NCI-H2227 (cell line): ENCODE measurements around the gene CALHM4.
"Not testable (repeated sequence)": the region's sequence is repeated elsewhere in the genome, so short reads cannot be mapped to it uniquely, and the experiment has no call there.

Experiments used
- DNase-seq: peaks from one replicate; lab custom pipeline; 2025; ENCODE audit not compliant: unreplicated experiment; lab: John Stamatoyannopoulos, UW

The CALHM4 gene

GRCh38 chr6:116572162-116572561, 18.6 kb downstream of the CALHM4 start:
- no peak for DNase-seq

- no peak for DNase-seq
Observed at GRCh38 chr6:116575227-116575626, 21.7 kb downstream of the CALHM4 start.

DNA sequence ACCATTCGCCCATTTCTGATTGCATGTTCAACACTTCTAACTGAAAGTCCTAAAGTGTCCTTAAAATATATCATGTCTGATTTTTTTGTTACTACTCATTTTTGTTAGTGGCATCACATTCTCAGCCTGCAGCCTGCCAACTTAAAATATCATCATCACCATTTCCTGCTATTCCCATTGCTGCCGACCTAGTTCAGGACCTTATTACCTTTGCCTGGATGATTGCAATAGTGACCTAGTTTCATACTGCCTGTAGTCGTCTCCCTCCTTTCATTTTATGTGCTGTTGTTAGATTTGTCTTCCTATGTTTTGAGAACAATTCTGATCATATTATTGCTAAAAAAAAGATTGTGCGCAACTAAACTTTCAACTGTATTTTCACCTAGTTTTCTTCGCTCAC, 23.9 kb downstream of the CALHM4 start:
- no peak for DNase-seq

GRCh38 chr6:116578335-116578734, 24.8 kb downstream of the CALHM4 start:
- DNase-seq: no peak

GRCh38 chr6:116579143-116579542, 25.6 kb downstream of the CALHM4 start:
- DNase-seq: no peak

DNA sequence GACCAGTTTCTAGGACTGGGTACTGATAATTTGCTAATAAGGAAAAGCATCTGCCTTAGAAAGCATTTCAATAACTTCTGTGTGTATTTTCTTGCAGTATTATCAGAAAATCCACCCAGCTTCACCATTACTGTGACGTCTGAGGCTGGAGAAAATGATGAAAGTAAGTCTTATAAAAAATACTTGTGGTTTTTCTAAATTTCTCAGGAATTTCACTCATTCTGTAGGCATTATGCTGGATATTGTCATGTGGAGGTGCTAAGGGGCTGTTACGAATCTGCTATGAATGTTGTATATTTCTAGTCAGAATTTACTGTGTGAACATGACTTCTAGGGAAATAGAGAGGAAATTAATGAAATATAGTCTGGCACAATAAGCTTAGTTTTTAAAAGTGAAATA, 26.6 kb downstream of the CALHM4 start:
- no peak for DNase-seq

DNA sequence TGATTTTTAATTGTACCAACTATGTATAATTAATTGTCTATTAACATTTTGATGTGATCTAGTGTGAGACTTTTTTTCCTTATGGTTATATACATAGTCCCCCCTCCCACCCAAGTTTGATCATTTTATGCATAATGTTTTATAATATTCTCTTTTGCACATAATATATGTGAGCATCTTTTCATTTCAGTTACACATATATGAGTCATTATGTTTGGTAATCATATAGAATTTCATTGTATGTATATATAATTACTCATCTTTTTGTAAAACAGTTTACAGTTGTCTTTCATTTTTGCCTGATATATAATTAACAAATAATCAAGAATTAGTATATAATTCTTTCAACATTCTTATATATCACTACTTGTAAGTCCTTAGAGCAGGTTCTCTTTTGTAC, 32.7 kb downstream of the CALHM4 start:
- no peak for DNase-seq

GRCh38 chr6:116586738-116587137, 33.2 kb downstream of the CALHM4 start:
- DNase-seq: no peak

DNA sequence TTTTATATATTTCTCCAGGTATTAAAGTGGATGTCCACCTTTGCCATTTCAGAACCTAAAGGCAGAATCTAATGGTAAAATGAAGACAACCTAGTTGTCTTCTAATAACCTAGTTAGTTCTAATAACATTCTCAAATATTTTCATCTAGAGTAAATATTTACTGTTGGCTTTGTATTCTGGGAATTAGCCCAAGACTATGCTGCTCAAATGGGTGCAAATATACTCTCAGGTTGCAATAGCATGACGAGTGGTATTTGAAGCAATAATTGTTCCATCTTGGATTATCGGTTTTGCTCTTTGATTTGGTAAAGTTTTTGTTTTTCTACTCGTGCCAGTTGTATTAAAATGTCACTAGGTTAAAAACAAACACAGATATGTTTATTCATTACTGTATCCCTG, 41.7 kb downstream of the CALHM4 start:
- no peak for DNase-seq

DNA sequence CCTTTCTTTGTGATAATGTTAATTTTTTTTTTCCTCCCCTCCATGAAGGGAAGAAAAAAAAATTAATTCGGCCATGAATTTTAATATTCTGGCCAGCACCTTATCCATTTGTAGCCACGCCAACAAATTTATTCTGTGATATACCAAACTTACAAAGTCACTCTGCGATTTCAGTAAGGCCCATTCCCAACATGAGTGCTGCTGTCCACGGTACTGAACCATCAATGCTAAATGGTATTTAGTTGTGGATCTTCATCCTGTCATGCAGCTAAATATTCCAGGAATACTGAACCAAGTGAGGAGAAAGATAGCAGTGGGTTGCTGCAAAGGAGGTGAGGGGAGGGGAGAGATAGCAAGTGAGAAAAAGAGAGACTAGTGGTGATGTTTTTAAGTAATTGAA, 43.3 kb downstream of the CALHM4 start:
- DNase-seq: no peak

- DNase-seq: not testable (repeated sequence)
Observed at GRCh38 chr6:116603916-116604315, 50.4 kb downstream of the CALHM4 start.

GRCh38 chr6:116604868-116605267, 51.3 kb downstream of the CALHM4 start:
- not testable (repeated sequence) for DNase-seq

- no peak for DNase-seq
Observed at GRCh38 chr6:116605935-116606334, 52.4 kb downstream of the CALHM4 start.
